Cerebellar cortex (tissue), 1 donor: Measurements from ENCODE around the gene ATP6AP1.
"Not testable (repeated sequence)": the region's sequence is repeated elsewhere in the genome, so short reads cannot be mapped to it uniquely, and the experiment has no call there.

Experiments
- DNase-seq: peaks from one replicate; pipeline ENCODE4 v3.0.0-alpha.2; 2015; ENCODE audit warnings: low spot score

ATP6AP1 gene, protein sequence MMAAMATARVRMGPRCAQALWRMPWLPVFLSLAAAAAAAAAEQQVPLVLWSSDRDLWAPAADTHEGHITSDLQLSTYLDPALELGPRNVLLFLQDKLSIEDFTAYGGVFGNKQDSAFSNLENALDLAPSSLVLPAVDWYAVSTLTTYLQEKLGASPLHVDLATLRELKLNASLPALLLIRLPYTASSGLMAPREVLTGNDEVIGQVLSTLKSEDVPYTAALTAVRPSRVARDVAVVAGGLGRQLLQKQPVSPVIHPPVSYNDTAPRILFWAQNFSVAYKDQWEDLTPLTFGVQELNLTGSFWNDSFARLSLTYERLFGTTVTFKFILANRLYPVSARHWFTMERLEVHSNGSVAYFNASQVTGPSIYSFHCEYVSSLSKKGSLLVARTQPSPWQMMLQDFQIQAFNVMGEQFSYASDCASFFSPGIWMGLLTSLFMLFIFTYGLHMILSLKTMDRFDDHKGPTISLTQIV

DNA sequence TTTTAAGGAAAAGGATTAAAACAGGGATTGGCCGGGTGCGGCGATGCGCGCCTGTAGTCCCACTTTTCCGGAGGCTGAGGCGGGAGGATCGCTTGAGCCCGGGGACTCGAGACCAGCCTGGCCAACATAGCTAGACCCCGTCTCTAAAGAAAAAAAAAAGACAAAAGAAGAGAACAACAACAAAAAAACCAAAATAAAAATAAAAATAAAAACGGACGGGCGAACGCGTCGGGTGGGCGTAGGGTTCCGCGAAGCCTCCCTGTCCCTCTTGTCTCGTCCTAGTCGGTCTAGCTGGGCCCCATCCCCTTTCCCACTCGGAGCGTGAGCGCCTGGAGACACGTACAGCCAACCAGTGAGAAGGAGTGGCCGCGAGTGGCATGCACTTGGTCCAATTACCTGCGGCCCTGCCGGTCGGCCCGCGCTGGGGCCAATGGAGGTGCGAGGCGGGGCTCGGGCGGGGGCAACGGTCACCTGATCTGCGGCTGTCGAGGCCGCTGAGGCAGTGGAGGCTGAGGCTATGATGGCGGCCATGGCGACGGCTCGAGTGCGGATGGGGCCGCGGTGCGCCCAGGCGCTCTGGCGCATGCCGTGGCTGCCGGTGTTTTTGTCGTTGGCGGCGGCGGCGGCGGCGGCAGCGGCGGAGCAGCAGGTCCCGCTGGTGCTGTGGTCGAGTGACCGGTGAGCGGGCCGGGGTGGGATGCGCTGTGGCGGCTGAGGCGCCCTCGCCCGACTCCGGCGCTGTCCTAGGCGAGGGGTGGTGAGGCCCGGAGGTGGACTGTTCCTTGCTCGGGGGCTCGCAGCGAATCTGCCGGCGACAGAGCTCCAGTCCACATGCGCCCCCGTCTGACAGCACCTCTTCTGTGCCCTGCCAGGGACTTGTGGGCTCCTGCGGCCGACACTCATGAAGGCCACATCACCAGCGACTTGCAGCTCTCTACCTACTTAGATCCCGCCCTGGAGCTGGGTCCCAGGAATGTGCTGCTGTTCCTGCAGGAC is at the start of gene ATP6AP1:
ATP6AP1 (plus strand) TSS at position 502 of the 996 bp plus-strand sequence; CDS start at position 518, 16 bp downstream.
- peak; percentile 92 for DNase-seq

DNA sequence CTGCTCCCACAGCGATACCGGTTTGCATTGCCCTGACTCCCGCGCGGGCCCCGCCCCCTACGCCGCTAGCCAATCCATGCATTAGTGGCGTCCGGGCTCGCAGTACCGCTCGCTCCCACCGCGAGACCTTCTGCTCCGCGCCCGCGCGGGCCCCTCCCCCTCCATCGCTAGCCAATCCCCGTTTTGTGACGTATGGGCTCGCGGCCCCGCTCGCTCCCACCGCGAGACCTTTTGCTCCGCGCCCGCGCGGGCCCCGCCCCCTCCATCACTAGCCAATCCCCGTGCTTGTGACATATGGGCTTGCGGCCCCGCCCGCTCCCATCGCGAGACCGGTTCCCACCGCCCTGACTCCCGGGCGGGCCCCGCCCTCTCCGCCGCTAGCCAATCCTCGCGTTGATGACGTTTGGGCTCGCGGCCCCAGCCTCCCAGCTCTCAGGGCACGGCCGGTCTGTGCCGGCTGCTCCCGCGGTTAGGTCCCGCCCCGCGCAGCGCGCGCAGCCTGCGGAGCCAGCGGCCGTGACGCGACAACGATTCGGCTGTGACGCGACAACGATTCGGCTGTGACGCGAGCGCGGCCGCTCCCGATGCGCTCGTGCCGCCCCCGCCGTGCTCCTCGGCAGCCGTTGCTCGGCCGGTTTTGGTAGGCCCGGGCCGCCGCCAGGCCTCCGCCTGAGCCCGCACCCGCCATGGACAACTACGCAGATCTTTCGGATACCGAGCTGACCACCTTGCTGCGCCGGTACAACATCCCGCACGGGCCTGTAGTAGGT is 49.5 kb upstream of the ATP6AP1 start, which contains the start of gene EMD:
EMD (plus strand) TSS at position 497 of the 770 bp plus-strand sequence; CDS start at position 687, 190 bp downstream.
- DNase-seq, result peak; percentile 96

DNA sequence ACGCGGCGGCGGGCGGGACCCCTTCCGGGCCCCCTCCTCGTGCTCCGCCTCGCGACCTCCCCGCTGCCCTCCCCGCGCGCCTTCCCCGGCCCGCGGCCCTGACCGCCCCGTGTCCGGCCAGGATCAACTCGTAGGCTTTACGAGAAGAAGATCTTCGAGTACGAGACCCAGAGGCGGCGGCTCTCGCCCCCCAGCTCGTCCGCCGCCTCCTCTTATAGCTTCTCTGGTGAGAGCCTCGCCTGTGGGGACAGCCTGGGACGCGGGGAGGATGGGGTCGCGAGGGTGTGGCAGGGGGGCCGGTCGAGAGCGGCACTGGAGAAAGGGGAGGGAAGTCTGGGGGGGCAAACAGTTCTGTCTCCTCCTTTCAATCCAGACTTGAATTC is 48.9 kb upstream of the ATP6AP1 start:
- no peak for DNase-seq

DNA sequence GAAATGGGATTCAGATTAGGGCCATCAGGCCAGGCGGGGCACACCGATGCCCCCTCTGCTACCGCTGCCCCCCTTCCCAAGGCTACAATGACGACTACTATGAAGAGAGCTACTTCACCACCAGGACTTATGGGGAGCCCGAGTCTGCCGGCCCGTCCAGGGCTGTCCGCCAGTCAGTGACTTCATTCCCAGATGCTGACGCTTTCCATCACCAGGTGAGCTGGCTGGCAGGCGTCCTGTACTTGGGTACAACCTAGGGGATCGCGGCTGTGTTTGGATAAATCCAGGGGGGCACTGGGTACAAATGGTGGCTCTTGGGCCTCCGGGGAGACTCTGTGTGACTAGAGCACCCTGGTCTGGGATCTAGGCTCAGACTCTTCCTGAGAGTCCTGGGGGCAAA is 48.3 kb upstream of the ATP6AP1 start:
- DNase-seq, result no peak

DNA sequence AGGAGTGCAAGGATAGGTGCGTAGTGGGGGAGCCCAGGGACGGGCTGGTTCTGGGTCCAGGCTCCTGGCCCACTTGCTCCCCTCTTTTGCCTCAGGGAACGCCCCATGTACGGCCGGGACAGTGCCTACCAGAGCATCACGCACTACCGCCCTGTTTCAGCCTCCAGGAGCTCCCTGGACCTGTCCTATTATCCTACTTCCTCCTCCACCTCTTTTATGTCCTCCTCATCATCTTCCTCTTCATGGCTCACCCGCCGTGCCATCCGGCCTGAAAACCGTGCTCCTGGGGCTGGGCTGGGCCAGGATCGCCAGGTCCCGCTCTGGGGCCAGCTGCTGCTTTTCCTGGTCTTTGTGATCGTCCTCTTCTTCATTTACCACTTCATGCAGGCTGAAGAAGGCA is 47.7 kb upstream of the ATP6AP1 start:
- no peak for DNase-seq

DNA sequence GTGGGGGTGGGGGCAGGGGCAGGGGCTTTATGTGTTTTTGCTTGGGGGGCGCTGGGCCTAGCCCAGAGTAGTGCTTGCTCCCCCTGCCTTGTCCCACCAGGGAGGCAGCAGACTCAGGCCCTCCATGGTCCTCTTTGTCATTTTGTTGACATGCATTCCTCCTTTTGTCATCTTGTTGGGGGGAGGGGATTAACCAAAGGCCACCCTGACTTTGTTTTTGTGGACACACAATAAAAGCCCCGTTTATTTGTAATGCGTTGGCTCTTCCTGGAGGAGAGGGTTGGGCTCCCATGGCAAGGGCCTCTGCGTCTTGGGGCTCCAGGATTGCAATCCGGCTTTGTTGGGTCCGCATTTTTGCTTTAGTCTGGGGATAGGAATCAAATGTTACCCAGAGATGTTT is 47.2 kb upstream of the ATP6AP1 start:
- DNase-seq, result no peak

DNA sequence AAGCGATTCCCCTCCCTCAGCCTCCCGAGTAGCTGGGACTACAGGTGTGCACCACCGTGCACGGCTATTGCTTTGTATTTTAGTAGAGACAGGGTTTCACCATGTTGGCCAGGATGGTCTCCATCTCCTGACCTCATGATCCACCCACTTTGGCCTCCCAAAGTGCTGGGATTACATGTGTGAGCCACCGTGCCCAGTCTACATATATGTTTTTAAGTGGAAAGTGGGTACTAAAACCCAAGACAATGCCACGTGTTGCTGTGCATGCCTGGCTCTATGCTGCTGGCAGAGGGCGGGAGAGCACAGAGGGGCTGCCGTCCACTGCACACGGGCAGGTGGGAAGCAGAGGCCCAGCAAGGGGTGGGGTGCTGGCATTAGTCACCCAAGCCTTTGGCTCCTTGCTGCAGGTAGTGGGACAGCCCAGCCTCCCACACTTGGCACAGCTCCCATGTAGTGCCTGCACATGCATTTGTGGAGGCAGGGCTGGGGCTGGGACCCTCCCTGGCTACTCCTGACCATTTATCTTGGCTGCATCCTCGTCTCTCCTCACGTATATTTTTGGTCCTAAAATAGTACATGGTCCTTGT is 45.9 kb upstream of the ATP6AP1 start:
- DNase-seq, result no peak

DNA sequence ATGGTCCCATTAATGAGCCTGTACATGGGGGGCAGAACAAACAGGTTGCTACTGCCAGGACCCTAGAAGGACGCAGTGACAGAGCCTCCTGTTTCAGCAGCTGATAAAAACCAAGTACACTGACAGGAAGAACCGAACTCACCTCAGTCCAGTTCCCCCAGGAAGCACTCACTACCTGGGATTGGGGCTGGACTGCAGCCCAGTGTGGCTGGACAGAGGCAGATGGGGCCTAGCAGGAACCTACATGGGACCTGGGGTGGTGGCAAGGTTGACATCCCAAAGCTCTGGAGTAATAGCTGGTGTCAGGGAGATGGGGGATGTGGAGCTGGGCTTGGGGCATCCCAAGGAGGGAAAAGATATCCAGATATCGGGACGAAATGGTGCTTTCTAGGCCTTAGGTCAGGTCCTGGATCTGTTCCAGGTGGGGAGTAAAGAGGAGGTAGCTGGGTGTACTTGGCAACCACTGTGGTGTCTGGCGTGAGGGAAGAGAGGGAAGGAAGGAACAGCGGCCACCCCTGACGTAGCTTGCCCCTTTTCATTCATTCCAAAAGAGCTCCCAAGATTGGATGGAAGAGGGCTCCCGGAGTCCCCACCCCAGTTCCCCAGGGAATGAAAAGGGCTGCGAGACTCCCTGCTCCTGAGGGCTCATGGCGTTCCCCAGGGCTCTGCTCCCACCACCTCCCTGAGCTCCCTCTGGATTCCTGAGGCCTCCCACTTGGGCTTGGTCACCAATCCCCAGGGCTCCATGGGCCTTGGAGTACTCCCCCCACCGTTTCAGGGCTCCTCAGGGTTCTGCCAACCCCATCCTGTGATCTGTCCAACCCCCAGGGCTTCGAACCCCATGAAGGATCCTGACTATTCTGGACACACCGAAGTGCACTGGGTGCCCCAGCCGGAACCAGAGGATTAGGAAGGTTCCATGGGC is 44.9 kb upstream of the ATP6AP1 start:
- DNase-seq, result no peak

DNA sequence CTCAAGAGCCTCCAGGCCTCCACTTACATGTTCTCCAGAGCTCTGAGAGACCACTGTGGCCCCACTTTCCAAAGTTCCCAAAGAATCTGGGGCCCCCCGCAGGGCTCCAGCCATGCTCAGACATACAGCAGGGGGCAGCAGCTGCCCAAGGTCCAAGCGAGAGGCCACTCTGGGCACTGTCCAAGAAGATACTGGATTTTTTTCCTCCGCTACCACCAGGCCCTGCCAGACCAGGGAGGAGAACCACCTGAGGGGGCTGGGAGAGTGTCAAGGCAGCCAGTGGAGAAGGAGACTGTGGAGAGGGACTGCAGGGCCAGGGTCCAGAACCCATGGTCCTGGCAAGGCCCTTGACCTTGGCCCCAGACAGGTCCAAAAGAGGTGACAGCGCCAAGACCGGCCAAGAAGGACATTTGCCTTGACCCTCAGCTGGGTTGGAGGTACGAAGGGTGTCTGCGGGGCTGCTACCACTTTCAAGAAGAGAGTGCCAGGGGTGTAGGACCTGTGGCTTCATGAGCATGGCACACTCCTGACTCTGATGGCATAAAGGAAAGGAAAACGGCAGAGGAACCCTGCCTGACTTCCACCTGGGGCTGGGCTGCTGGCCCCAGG is 44.1 kb upstream of the ATP6AP1 start:
- no peak for DNase-seq

DNA sequence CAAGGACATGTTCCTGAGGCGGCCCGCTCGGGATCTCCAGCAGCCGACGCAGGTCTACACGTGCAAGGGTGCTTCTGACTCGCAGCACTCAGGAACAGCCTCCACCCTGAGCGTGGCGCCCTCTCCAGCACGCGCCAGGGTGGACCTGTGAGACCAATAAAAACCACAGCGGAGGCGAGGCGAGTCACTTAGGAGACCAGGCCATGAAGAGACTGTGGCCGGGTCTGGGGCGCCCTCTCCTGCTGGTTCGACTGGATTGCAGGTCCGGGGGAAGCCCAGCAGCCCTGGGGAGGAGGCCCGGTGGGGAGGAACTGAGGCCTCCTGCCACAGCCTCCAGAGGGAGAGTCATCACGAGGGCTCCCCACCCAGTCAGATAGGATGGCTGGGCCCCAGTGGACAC is 40.4 kb upstream of the ATP6AP1 start:
- DNase-seq, result not testable (repeated sequence)

DNA sequence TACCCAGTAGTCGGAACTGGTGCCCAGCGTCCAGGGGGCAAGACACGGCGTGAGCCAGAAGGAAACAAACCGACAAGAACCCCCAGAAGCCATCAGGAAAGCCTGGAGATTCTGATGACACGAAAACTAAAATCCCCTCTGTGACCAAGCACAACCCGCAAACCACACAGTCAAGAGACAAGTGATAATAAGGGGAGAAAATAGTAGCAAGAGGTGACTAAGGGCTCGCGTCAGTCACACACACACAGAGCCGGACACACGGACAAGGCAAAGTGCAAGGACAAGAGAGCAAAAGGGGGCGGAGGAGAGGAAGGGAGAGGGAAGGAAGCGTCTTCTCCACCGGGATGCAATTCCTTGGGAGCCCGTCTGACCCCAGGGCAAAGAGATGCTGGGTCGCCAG is 39.8 kb upstream of the ATP6AP1 start:
- DNase-seq, result not testable (repeated sequence)

DNA sequence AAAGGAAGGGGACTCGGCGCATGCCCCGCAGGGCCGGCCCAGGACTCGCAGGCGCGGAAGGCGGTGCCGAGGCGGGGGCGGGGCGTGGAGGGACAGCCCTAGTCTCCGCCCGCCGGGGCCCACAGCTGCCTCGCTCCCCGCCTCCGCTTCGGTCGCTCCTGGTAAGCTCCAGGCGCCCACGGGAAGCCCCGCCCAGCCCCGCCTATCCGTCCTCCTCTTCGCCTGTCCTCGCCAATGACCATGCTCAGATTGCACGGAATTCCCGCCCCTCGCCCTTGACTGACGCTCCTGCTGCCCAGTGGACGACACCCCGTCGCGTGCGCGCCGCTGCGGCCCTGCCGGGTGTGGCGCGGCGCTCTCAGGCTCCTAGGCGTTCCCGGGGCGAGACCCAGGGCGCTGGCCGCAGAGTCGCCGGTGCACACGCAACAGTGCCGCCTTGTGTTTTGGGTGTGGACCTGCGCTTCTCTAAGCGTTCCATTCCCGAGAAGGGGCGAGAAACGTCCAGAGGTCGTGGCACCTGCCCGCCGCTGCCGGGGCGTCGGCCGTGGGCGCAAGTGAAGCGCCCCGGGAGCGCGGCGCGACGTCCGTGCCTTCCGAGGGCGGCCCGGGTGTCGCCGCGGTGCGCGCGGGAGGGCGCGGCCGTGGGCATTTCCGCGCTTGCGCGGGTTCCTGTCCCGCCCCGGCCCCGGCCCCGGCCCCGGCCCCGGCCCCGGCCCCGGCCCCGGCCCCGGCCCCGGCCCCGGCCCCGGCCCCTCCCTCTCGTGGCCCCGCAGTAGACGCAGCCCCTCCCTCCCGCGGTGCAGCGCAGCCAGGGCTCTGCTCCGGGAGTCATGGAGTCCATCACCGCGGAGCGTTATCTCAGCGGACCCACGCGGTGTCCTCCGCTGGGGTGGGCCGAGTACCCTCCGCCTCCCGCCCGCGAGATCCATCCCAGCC is 38.4 kb upstream of the ATP6AP1 start:
- DNase-seq, result not testable (repeated sequence)

DNA sequence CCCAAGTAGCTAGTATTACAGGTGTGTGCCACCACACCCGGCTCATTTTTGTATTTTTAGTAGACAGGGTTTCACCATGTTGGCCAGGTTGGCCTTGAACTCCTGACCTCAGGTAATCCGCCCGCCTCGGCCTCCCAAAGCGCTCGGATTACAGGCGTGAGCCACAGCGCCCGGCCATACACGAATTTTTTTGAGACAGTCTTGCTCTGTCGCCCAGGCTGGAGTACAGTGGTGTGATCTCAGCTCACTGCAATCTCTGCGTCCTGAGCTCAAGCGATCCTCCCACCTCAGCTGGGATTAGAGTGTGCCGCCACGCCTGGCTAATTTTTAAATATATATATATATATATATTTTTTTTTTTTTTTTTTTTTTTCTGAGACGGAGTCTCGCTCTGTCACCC is 32.1 kb upstream of the ATP6AP1 start:
- DNase-seq, result not testable (repeated sequence)

DNA sequence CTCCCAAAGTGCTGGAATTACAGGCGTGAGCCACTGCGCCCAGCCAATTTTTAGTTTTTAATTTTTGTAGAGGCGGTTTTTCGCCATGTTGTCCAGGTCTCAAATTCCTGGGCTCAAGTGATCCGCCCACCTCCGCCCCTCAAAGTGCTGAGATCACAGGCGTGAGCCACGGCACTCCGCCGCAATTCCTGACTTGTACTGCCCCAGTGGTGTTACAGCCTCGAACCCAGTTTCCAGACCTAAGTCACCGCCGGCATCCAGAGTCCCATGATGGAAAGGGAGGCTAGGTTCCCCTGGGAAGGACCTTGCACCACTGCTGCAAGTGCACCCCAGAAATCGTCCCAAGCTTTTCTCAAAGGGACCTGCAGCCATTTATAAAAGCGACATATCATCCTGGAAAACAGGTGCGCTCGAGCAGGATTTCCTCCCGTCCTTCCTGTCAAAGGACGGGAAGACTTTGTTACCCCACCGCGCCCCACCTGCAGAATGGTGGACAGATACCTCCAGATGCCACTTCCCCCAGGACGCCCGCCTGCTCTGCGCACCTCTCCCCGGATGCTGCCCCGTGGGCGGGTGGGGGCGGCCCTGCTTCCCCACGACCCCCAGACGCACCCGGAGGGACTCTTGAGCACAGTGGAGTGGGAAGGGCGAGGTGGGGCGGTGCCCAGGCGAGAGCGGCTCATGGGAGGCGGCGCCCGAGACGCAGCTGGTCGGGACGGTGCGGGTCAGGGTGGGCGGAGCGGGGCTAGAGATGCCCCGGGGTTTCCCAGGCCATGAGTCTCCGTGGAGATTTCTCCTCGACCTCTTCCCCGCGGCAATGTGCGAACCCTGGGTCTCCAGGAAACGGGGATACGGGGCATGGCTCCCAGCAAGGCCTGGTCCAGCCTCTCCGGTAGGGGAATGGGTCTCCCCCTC is 31.2 kb upstream of the ATP6AP1 start:
- no peak for DNase-seq

DNA sequence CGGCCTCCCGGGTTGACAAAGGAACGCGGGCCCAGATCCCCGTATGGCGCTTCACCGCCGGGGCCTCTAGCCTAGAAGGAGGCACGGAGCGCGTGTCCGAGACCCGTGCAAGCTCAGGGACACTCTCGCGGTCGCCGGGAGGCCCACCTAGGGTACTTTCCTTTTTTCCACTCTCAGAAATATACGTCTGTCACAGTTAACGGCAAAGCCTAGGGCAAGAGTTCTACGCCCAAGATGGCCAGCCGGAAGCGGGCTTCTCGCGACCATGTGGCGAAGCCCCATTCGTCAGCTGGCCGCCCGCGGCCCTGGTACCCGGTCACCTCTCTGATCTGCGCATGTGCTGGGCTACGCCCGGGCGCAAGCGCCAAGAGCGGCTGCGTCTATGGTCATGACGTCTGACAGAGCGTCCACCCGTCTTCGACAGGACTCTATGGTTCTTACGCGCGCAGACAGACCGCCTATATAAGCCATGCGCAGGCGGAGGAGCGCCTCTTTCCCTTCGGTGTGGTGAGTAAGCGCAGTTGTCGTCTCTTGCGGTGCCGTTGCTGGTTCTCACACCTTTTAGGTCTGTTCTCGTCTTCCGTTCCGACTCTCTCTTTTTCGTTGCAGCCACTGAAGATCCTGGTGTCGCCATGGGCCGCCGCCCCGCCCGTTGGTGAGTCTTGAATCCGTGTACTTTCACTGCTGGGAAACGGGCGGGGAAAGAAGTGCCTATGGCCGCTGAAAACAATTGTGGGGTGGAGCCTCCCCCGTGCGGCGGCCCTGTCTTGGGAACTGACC is 30.4 kb upstream of the ATP6AP1 start, which contains the start of gene RPL10:
RPL10 (plus strand) TSS at position 490 of the 780 bp plus-strand sequence; CDS start at position 633, 143 bp downstream.
- peak; percentile 95 for DNase-seq

DNA sequence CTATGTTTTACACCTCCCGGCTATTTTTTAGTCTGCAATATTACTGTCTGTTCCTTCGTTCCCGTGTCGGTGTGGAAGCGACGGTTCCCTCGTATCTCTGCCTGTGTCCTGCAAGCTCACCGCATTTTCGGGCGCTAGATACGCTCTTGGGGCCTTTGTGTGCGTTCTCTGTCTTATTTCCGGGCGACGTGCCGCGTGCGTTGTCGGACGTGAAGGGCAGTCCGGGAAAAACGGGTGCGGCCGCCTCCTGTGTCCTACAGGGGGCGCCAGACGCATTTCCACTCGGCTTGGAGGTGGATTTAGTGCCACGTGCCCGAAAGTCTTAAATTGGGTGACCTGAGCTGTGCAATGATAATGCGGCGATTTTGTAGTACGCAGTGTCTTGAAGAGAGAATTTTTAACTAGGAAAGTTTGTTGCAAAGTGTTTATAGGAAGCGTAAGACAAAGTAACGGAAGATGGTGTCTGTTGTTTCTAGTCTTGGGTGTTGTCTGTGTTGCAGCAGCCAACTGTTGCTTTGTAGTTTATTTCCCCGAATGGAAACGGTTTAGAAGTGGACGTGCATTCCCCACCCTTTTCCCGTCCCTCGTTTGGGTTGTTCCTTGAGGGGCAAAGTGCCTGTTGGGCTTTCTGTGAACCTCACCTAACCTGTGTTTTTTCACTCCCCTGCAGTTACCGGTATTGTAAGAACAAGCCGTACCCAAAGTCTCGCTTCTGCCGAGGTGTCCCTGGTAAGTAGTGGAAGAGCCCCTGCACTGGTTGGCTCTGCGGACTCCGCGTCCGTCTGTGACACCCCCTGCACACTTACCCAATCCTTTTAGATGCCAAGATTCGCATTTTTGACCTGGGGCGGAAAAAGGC is 29.6 kb upstream of the ATP6AP1 start:
- DNase-seq, result peak; percentile 82
